ENCODE results near the gene CACNG4.

CACNG4 gene

DNA sequence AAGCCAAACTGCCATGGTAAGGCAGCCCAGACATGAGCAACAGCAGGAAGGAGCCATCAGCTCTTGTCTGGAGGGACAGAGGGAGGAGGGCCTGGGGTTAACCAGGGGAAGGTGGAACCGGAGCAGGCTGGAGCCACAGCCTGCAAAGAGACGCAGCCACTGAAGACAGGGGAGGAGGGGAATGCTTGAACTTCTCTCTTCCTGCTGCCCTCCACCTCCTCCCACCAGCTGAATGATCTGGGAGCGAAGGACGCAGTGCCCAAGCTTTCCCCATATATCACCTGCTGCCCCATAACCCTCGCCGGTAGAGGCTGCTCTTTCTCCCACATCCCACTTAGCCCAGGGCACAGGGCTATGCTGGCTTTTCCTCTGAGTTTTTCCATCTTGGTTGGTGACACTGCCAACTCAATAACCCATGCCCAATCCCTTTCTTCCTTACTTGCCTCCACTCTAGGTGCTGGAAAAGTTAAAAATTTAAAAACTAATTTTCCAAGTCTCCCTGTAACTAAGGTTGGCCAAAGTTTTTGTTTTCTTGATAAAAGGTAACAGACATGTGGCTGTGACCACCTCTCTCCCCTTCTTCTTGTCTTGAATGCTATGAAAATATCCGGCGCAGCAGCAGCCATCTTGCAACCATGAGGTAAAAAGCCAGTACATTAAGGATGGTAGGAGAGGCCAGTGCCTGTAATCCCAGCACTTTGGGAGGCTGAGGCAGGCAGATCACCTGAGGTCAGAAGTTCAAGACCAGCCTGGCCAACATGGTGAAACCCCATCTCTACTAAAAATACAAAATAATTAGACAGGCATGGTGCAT lies 21.8 kb upstream of the CACNG4 start:
- Histone ChIP-seq H3K4me3 (ENCODE audit: low read depth in 1 of 5, low read length in 5 of 5) (no peak overlapping the region), H3K9me3 (ENCODE audit: control insufficient read depth in 5 of 5, low read length in 5 of 5) (peaks cover 0 to 6% (median 4%) of the 10 kb centered on the region in 5 donors), H3K27me3 (ENCODE audit: control insufficient read depth in 5 of 5, insufficient read depth in 4 of 5, low read length in 5 of 5) (peaks cover 12 to 57% (median 48%) of the 10 kb centered on the region in 5 donors), H3K36me3 (ENCODE audit: control insufficient read depth in 5 of 5, insufficient read depth in 5 of 5, low read length in 5 of 5) (no peaks in the 10 kb centered on the region), H3K9ac (ENCODE audit: low read length in 5 of 5) (no peak overlapping the region), H3K27ac (ENCODE audit: low read depth, low read length) (no peak overlapping the region), H3K4me1 (ENCODE audit: control insufficient read depth in 5 of 5, insufficient read depth in 5 of 5, low read length in 5 of 5) (peaks cover 0 to 8% (median 0%) of the 10 kb centered on the region in 5 donors)

DNA sequence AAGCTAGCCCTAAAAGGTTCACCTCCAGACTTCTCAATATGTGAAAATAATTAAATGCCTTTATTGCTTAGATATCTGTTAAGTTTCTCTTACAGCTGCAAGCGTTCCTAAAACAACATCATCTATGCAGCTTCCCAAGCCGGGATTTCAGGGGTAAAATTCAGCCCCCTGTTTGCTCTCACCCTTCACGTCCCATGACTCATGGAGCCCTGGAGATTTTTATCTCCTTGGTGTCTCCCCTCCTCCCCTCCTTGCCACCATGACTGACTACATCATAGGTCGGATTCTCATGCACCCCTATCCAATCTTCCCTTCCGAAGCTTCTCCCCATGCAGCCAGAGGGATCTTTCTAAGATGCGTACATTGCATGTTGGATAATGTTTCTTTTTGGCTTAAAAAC lies 21.0 kb upstream of the CACNG4 start:
- Histone ChIP-seq H3K4me3 (ENCODE audit: low read depth in 1 of 5, low read length in 5 of 5) (no peak overlapping the region), H3K9ac (ENCODE audit: low read length in 5 of 5) (no peak overlapping the region), H3K27me3 (ENCODE audit: control insufficient read depth in 5 of 5, insufficient read depth in 4 of 5, low read length in 5 of 5) (peaks cover 17 to 52% (median 50%) of the 10 kb centered on the region in 5 donors), H3K4me1 (ENCODE audit: control insufficient read depth in 5 of 5, insufficient read depth in 5 of 5, low read length in 5 of 5) (peaks cover 0 to 8% (median 0%) of the 10 kb centered on the region in 5 donors), H3K9me3 (ENCODE audit: control insufficient read depth in 5 of 5, low read length in 5 of 5) (peaks cover 0 to 6% (median 2%) of the 10 kb centered on the region in 5 donors), H3K27ac (ENCODE audit: low read depth, low read length) (no peak overlapping the region), H3K36me3 (ENCODE audit: control insufficient read depth in 5 of 5, insufficient read depth in 5 of 5, low read length in 5 of 5) (no peaks in the 10 kb centered on the region)

DNA sequence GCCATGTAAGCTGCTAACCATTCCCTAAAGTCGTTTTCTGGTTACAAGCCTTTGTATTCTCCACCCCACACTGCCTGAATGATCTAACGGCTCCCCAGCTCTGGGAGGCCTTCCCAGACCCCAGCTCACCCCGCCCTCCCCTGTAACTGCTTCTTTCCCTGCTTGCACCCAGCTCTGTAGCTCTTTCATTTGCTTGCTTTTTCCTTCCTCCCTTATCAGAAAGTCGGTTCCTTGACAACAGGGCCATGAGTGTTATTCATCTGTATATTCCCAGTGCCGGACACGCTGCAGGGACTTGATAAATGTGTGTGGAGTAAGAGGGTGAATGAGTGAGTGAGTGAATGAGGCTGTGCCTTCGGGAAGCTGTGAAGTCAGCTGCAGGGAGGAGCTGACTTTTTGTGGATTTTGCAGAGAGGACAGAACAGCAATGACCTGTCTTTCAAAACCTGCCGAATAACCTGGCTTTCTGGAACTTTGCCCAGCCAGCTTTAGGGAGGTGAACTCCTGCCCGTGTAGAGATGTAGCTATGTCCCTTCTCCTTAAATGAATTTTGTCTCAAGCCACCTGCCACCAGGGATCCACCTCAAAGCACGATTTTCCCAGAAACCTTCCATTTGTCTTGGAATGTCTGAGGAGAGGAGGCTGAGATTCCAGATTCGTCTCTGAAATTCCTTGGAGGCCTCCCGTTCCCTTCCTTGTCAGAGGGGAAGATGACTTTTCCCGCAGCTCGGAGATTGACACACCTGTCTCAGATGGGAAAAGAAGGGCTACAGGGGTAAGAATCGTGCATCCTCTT lies 20.0 kb upstream of the CACNG4 start:
- H3K27ac ChIP-seq (ENCODE audit: low read depth, low read length) = no peak overlapping the region
- H3K36me3 ChIP-seq (ENCODE audit: control insufficient read depth in 5 of 5, insufficient read depth in 5 of 5, low read length in 5 of 5) = no peaks in the 10 kb centered on the region
- peaks cover 0 to 8% (median 0%) of the 10 kb centered on the region in 5 donors for H3K4me1 ChIP-seq (ENCODE audit: control insufficient read depth in 5 of 5, insufficient read depth in 5 of 5, low read length in 5 of 5)
- peaks cover 19 to 49% (median 45%) of the 10 kb centered on the region in 5 donors for H3K27me3 ChIP-seq (ENCODE audit: control insufficient read depth in 5 of 5, insufficient read depth in 4 of 5, low read length in 5 of 5)
- peaks cover 0 to 6% (median 2%) of the 10 kb centered on the region in 5 donors for H3K9me3 ChIP-seq (ENCODE audit: control insufficient read depth in 5 of 5, low read length in 5 of 5)
- H3K4me3 ChIP-seq (ENCODE audit: low read depth in 1 of 5, low read length in 5 of 5) = no peak overlapping the region
- H3K9ac ChIP-seq (ENCODE audit: low read length in 5 of 5) = no peak overlapping the region

GRCh38 chr17:66945147-66945835 lies 19.2 kb upstream of the CACNG4 start:
- Histone ChIP-seq H3K9me3 (ENCODE audit: control insufficient read depth in 5 of 5, low read length in 5 of 5) (peaks cover 0 to 10% (median 4%) of the 10 kb centered on the region in 5 donors), H3K4me3 (ENCODE audit: low read depth in 1 of 5, low read length in 5 of 5) (no peak overlapping the region), H3K36me3 (ENCODE audit: control insufficient read depth in 5 of 5, insufficient read depth in 5 of 5, low read length in 5 of 5) (no peaks in the 10 kb centered on the region), H3K27ac (ENCODE audit: low read depth, low read length) (no peak overlapping the region), H3K4me1 (ENCODE audit: control insufficient read depth in 5 of 5, insufficient read depth in 5 of 5, low read length in 5 of 5) (peaks cover 0 to 8% (median 0%) of the 10 kb centered on the region in 5 donors), H3K9ac (ENCODE audit: low read length in 5 of 5) (no peak overlapping the region), H3K27me3 (ENCODE audit: control insufficient read depth in 5 of 5, insufficient read depth in 4 of 5, low read length in 5 of 5) (peaks cover 19 to 43% (median 37%) of the 10 kb centered on the region in 5 donors)

- Histone ChIP-seq H3K27me3 (ENCODE audit: control insufficient read depth in 5 of 5, insufficient read depth in 4 of 5, low read length in 5 of 5) (peaks cover 19 to 39% (median 34%) of the 10 kb centered on the region in 5 donors), H3K9ac (ENCODE audit: low read length in 5 of 5) (no peak overlapping the region), H3K4me3 (ENCODE audit: low read depth in 1 of 5, low read length in 5 of 5) (no peak overlapping the region), H3K9me3 (ENCODE audit: control insufficient read depth in 5 of 5, low read length in 5 of 5) (peaks cover 0 to 10% (median 6%) of the 10 kb centered on the region in 5 donors), H3K27ac (ENCODE audit: low read depth, low read length) (no peak overlapping the region), H3K4me1 (ENCODE audit: control insufficient read depth in 5 of 5, insufficient read depth in 5 of 5, low read length in 5 of 5) (peaks cover 0 to 8% (median 0%) of the 10 kb centered on the region in 5 donors), H3K36me3 (ENCODE audit: control insufficient read depth in 5 of 5, insufficient read depth in 5 of 5, low read length in 5 of 5) (no peaks in the 10 kb centered on the region)
Measured at GRCh38 chr17:66946251-66946650, 18.3 kb upstream of the CACNG4 start.

- H3K9ac ChIP-seq (ENCODE audit: low read length in 5 of 5) = no peak overlapping the region
- H3K27ac ChIP-seq (ENCODE audit: low read depth, low read length) = no peak overlapping the region
- peaks cover 19 to 38% (median 32%) of the 10 kb centered on the region in 5 donors for H3K27me3 ChIP-seq (ENCODE audit: control insufficient read depth in 5 of 5, insufficient read depth in 4 of 5, low read length in 5 of 5)
Measured at GRCh38 chr17:66947311-66947710, 17.2 kb upstream of the CACNG4 start.

GRCh38 chr17:66948061-66948750 lies 16.3 kb upstream of the CACNG4 start:
- H3K4me3 ChIP-seq (ENCODE audit: low read depth in 1 of 5, low read length in 5 of 5) = no peak overlapping the region
- no peak overlapping the region for H3K27ac ChIP-seq (ENCODE audit: low read depth, low read length)
- H3K9ac ChIP-seq (ENCODE audit: low read length in 5 of 5) = no peak overlapping the region
- H3K27me3 ChIP-seq (ENCODE audit: control insufficient read depth in 5 of 5, insufficient read depth in 4 of 5, low read length in 5 of 5) = peaks cover 19 to 35% (median 29%) of the 10 kb centered on the region in 5 donors
- peaks cover 0 to 10% (median 0%) of the 10 kb centered on the region in 5 donors for H3K9me3 ChIP-seq (ENCODE audit: control insufficient read depth in 5 of 5, low read length in 5 of 5)
- no peaks in the 10 kb centered on the region for H3K36me3 ChIP-seq (ENCODE audit: control insufficient read depth in 5 of 5, insufficient read depth in 5 of 5, low read length in 5 of 5)
- peaks cover 0 to 8% (median 0%) of the 10 kb centered on the region in 5 donors for H3K4me1 ChIP-seq (ENCODE audit: control insufficient read depth in 5 of 5, insufficient read depth in 5 of 5, low read length in 5 of 5)

More at GRCh38 chr17:66947311-66947710, 17.2 kb upstream of the CACNG4 start:
- peaks cover 0 to 10% (median 6%) of the 10 kb centered on the region in 5 donors for H3K9me3 ChIP-seq (ENCODE audit: control insufficient read depth in 5 of 5, low read length in 5 of 5)
- no peak overlapping the region for H3K4me3 ChIP-seq (ENCODE audit: low read depth in 1 of 5, low read length in 5 of 5)
- H3K36me3 ChIP-seq (ENCODE audit: control insufficient read depth in 5 of 5, insufficient read depth in 5 of 5, low read length in 5 of 5) = no peaks in the 10 kb centered on the region
- peaks cover 0 to 8% (median 0%) of the 10 kb centered on the region in 5 donors for H3K4me1 ChIP-seq (ENCODE audit: control insufficient read depth in 5 of 5, insufficient read depth in 5 of 5, low read length in 5 of 5)

DNA sequence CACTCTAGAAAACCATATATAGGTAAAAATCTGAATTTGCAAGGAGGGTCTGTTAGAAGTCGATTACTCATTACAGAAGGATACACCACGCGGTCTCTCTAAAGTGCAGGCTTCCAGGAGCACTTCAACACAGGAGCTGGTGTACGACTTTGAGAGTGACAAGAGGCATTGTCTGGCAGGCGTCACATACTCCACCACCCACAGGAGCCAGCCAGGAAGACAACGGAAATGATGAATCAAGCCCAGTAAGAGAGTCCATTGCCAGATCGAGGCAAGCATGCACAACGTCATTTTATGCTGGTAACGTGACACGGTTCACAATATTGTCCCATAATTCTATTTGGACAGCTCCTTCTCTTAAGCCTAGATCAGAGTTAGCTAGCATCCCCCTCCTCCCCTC lies 15.0 kb upstream of the CACNG4 start:
- Histone ChIP-seq H3K4me3 (ENCODE audit: low read depth in 1 of 5, low read length in 5 of 5) (no peak overlapping the region), H3K9me3 (ENCODE audit: control insufficient read depth in 5 of 5, low read length in 5 of 5) (peaks cover 0 to 10% (median 0%) of the 10 kb centered on the region in 5 donors), H3K27ac (ENCODE audit: low read depth, low read length) (no peak overlapping the region), H3K9ac (ENCODE audit: low read length in 5 of 5) (no peak overlapping the region), H3K27me3 (ENCODE audit: control insufficient read depth in 5 of 5, insufficient read depth in 4 of 5, low read length in 5 of 5) (peaks cover 19 to 34% (median 29%) of the 10 kb centered on the region in 5 donors), H3K4me1 (ENCODE audit: control insufficient read depth in 5 of 5, insufficient read depth in 5 of 5, low read length in 5 of 5) (peaks cover 0 to 6% (median 0%) of the 10 kb centered on the region in 5 donors), H3K36me3 (ENCODE audit: control insufficient read depth in 5 of 5, insufficient read depth in 5 of 5, low read length in 5 of 5) (no peaks in the 10 kb centered on the region)

GRCh38 chr17:66950325-66950724 lies 14.2 kb upstream of the CACNG4 start:
- Histone ChIP-seq H3K4me1 (ENCODE audit: control insufficient read depth in 5 of 5, insufficient read depth in 5 of 5, low read length in 5 of 5) (no peaks in the 10 kb centered on the region), H3K36me3 (ENCODE audit: control insufficient read depth in 5 of 5, insufficient read depth in 5 of 5, low read length in 5 of 5) (no peaks in the 10 kb centered on the region), H3K9ac (ENCODE audit: low read length in 5 of 5) (no peak overlapping the region), H3K4me3 (ENCODE audit: low read depth in 1 of 5, low read length in 5 of 5) (no peak overlapping the region), H3K9me3 (ENCODE audit: control insufficient read depth in 5 of 5, low read length in 5 of 5) (peaks cover 0 to 10% (median 0%) of the 10 kb centered on the region in 5 donors), H3K27me3 (ENCODE audit: control insufficient read depth in 5 of 5, insufficient read depth in 4 of 5, low read length in 5 of 5) (peaks cover 13 to 32% (median 23%) of the 10 kb centered on the region in 5 donors), H3K27ac (ENCODE audit: low read depth, low read length) (no peak overlapping the region)

All from subcutaneous abdominal adipose tissue (tissue), 5 donors.